Urinary bladder (tissue), 4 donors: ENCODE results near the gene FKBP15. TPM values are rescaled to one million over a fixed set of nuclear protein-coding genes. Genes with fewer than 3 reads are reported as not detected.
"Not testable (repeated sequence)": the region's sequence is repeated elsewhere in the genome, so short reads cannot be mapped to it uniquely, and the experiment has no call there.

Experiments used
- DNase-seq: peaks from one replicate; pipeline ENCODE4 v3.0.0-alpha.2; 2015; ENCODE audit errors: extremely low spot score
- H3K27ac ChIP-seq: one replicate; pipeline ENCODE4 v1.5.1; 2013; ENCODE audit warnings: low read depth, mild to moderate bottlenecking, moderate library complexity
- H3K36me3 ChIP-seq: one replicate; pipeline ENCODE4 v1.6.1; 2013; ENCODE audit warnings: mild to moderate bottlenecking, moderate library complexity; ENCODE audit not compliant: insufficient read depth
- H3K4me1 ChIP-seq: one replicate; pipeline ENCODE4 v1.6.1; 2013; ENCODE audit warnings: mild to moderate bottlenecking, moderate library complexity; ENCODE audit not compliant: insufficient read depth
- H3K4me3 ChIP-seq: one replicate; pipeline ENCODE4 v1.5.1; 2013; ENCODE audit warnings: low read depth, low read length
- WGBS: extraction: QIAGEN DNeasy Blood & Tissue Kit; methylation state at CpG from one replicate; pipeline ENCODE4 v1.1.7; 2013; 5-methylcytosine and 5-hydroxymethylcytosine counted together
- polyA plus RNA-seq: library from polyadenylated mRNA; stranded (reverse); fragments of 200-250 nt; gene quantifications from one replicate; pipeline ENCODE4 v1.2.3, GENCODE V29; 2013
- total RNA-seq: library from RNA; depleted of rRNA; stranded (reverse); fragments of >200 nt; gene quantifications from one replicate; pipeline ENCODE4 v1.2.3, GENCODE V29; 2014
- donor health status: healthy with polysubstance abuse.
- donor health status: healthy.

FKBP15 gene
- total and polyA plus RNA-seq, 2 donors = 18.2 to 33.6 TPM

DNA sequence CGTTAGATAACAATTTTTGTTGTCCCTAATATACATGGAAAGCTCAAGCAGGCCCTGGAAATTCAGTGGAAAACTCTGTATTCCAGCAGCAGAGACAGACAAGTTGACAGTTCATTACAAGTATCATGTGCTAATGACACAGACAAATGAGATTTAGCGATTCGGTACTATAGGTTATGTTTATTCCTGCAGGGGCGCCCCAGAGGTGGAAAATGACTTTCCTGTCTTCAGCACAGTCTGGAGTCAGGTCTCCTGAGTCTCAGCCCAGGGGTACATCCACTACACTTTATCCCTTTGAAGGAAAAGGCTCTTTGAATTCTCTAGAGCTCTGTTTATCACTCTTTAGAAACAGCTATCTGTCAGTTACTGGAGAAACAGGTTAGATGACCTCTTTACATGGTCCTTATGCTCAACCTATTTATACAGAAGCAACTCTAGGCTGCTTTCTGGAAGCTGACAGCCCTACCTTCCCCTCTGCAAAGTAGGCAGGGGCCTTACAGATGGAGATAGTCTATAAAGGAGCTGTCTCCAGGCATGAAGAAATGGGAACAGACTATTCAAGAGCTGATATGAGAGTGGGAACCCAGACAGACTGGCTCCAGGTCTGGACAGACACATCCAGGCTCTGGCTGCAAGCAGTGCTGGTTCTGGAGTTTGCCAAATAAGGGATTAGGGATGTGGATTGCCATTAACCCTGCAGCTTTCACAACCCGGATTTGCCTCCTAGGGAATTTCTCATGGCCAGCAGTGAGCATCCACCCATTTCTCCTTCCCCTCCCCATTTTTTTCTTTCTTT lies 77.4 kb downstream of the FKBP15 start:
- 70% methylated on average over 5 of the region's 5 CpGs for WGBS
- DNase-seq = no peak
- no peaks in the 10 kb centered on the region for H3K36me3 ChIP-seq
- no peaks in the 10 kb centered on the region for H3K4me1 ChIP-seq
- H3K27ac ChIP-seq = no peak overlapping the region
- no peak overlapping the region for H3K4me3 ChIP-seq

DNA sequence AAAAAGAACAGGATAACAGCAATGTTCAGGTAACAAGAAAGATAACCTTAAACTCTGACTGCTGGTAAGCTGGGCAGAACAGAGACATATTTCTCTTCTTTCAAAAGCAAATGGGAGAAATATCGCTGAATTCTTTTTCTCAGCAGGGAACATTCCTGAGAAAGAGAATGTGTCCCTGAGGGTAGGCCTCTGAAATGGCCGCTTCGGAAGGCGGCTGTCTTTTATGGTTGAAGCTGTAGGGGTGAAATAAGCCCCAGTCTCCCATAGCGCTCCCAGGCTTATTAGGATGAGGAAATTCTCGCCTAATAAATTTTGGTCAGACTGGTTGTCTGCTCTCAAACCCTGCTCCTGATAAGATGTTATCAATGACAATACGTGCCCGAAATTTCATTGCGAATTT lies 80.2 kb downstream of the FKBP15 start:
- H3K4me1 ChIP-seq = not testable (repeated sequence)
- WGBS = 93% methylated on average over 9 of the region's 9 CpGs

DNA sequence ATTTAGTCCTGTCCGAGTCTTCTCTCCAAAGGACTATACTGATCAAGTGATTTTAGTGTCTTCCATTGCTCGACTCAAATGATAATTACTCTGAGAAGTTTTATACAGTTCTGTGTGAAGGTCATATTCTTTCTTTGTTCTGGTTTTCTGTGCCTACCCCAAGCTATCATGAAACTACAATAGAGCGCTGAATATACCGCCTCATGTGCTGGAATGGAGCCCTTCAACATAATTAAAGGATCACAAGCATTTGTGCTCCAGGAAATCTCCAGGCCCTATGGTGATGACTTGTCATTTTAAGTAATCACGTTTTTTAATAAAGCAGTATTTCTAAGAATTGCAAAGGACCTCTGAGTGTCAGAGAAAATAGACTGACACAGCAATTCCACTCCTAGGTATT lies 81.1 kb downstream of the FKBP15 start:
- no peak overlapping the region for H3K4me3 ChIP-seq
- H3K4me1 ChIP-seq = no peaks in the 10 kb centered on the region
- no peak for DNase-seq
- WGBS = 70% methylated on average over 5 of the region's 5 CpGs
- H3K27ac ChIP-seq = no peak overlapping the region
- H3K36me3 ChIP-seq = no peaks in the 10 kb centered on the region

More for the DNA sequence above, 80.2 kb downstream of the FKBP15 start:
- not testable (repeated sequence) for H3K4me3 ChIP-seq, H3K27ac ChIP-seq, H3K36me3 ChIP-seq, DNase-seq

DNA sequence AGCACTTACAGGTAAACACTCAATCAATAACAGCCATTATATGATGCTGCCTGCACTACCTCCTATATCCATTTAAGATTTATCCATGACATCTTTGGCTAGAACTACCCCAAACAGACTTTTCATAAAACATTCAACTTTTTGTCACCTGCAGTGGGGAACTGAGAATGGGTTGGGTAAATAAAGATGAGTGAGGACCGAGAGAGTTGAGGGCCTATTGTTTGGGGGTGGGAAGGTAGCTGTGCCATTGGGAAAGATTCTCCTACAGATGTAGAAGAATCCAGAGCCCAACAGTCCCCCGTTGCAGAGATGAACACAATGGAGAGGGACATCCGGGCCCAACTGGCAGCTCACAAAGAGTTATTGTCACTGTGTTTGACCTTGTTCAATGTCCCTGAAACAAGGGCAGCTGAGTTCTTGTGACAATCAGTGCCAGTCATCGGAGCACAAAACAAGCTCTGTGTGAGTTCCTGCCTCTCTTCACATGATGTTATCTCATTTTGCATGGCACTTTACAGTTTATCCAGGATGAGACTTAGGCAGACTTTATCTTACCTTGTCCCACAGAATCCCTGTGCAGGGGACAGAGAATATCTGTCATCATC lies 81.8 kb downstream of the FKBP15 start:
- no peaks in the 10 kb centered on the region for H3K4me1 ChIP-seq
- 72% methylated on average over 4 of the region's 4 CpGs for WGBS
- no peak for DNase-seq
- H3K27ac ChIP-seq = no peak overlapping the region
- no peaks in the 10 kb centered on the region for H3K36me3 ChIP-seq
- H3K4me3 ChIP-seq = no peak overlapping the region

DNA sequence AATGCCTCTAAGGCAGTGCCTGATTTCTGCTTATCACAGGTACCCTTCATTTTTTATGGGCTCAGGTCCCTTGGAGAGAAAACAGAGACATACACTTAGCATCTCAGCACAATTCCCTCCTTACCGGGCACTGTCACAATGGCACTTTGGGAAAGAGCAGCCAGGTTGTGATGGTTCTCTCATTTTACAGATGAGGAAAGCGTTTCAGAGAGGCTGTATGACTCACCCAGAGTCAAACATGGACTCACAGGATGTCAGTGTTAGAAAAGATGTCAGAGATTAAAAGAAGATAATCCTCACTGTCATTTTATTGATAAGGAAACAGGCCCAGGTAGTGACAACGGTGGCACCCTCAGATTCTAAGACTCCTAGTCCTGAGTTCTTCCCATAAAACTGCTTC lies 82.3 kb downstream of the FKBP15 start:
- 51% methylated on average over 3 of the region's 3 CpGs for WGBS
- H3K36me3 ChIP-seq = no peaks in the 10 kb centered on the region
- no peak overlapping the region for H3K27ac ChIP-seq
- DNase-seq = no peak
- H3K4me1 ChIP-seq = no peaks in the 10 kb centered on the region
- H3K4me3 ChIP-seq = no peak overlapping the region

DNA sequence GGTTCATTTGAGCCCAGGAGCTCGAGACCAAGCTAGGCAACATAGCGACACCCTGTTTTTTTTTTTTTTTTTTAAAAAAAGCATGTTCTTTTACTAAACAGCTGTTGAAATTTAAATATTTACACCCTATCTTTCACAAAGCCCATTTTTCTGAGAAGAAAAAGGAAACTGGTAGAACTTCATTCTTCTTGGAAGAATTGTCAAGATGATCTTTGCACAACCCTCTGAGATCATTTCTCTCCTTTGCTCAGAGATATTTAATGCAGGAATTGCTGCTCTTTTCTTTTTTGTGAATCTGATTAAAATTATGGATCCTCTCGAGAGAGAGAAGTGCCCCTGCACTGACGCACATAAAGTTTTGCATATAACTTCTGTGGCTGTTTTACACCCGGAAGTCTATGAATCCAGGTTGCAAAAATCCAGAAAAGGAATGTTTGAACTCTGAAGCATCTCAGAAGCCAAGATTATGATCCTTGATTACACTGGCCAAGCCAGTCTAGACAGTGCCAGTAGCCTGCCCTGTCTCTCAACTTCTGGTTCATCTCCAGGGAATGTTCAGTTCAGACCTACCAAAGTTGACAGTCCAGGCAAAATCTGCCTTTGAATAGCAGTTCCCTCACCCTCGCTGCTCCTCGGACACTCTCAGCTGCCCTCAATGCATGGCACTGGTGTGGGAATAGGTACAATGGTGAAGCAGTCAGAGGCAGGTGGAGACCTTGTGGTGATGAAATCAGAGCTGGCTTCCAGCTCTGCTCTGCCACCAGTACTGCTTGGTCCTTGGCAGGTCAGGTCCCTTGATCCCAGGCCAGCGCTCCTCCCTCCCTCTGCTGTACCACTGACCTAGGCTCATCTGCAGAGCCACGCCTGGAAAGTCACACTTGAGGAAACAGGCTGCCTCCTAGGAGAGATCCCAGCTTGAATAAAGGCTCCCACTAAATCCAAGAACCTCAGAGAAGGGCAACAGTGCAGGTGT lies 83.6 kb downstream of the FKBP15 start:
- no peak for DNase-seq
- Histone ChIP-seq H3K4me3 (no peak overlapping the region), H3K4me1 (no peaks in the 10 kb centered on the region), H3K36me3 (no peaks in the 10 kb centered on the region), H3K27ac (no peak overlapping the region)
- WGBS = 62% methylated on average over 9 of the region's 9 CpGs

DNA sequence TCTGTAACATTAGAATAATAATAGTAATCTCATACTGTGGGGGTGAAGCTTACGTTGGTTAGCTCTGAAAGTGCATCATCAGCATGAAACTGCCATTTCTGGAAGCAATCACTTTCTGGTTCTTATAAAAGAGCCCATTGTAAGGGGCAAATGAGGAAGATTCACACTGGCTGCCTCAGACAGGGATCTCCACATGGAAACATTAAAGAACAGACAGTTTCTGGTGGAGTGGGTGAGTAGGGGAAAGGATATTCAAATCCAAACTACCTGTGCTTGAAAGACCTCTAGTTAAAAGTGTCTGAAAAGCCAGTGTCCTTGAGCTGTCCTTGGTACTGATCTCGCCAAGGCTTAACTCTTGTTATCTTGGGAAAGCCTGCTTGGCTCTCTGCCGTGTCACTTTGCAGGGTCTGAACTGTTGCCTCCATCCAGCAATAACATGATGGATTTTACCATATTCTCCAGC lies 89.4 kb downstream of the FKBP15 start:
- Histone ChIP-seq H3K36me3 (no peaks in the 10 kb centered on the region), H3K4me1 (no peaks in the 10 kb centered on the region), H3K4me3 (no peak overlapping the region), H3K27ac (no peak overlapping the region)
- WGBS = 13% methylated on average over 3 of the region's 3 CpGs
- DNase-seq = no peak

DNA sequence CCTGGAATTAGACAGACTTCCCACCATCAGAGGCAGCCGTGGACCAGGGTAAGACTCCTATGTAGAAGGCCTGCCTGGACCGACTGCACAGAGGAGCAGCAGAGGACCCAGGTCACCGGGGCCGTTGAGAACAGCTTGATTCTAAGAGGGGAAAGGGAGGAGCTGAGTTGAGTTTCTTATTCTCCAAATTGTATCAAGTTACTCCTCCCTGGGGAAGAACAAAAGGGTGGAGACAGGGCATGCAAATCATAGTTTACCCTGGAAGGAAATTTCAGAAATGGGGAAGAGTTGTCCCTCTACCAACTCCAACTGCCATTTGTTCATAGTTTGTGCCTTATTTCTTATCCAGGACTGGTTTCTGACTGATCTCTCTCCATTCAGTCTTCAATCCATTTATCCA lies 91.2 kb downstream of the FKBP15 start:
- H3K4me1 ChIP-seq = no peaks in the 10 kb centered on the region
- no peak for DNase-seq
- H3K27ac ChIP-seq = no peak overlapping the region
- 47% methylated on average over 4 of the region's 4 CpGs for WGBS
- no peaks in the 10 kb centered on the region for H3K36me3 ChIP-seq
- no peak overlapping the region for H3K4me3 ChIP-seq

DNA sequence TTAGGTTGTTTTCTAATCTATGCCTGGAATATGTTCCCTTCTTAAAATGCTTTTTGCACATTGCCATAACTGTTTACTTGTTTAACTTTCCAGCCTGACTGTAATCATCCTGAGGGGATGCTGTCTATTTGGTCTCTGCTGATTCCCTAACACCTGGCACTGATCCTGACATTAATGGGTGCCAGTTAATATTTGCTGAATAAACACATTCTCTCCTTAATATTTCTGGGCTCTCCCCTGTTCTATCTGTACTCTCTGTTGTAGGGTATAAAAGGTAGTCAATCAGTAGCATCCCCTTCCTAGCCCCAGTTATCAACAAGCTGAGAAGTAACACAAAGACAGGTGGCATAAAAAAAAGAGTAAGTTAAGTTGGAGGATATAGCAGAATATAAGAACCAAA lies 91.6 kb downstream of the FKBP15 start:
- no peak for DNase-seq
- Histone ChIP-seq H3K36me3 (no peaks in the 10 kb centered on the region), H3K4me3 (no peak overlapping the region), H3K27ac (no peak overlapping the region), H3K4me1 (no peaks in the 10 kb centered on the region)

DNA sequence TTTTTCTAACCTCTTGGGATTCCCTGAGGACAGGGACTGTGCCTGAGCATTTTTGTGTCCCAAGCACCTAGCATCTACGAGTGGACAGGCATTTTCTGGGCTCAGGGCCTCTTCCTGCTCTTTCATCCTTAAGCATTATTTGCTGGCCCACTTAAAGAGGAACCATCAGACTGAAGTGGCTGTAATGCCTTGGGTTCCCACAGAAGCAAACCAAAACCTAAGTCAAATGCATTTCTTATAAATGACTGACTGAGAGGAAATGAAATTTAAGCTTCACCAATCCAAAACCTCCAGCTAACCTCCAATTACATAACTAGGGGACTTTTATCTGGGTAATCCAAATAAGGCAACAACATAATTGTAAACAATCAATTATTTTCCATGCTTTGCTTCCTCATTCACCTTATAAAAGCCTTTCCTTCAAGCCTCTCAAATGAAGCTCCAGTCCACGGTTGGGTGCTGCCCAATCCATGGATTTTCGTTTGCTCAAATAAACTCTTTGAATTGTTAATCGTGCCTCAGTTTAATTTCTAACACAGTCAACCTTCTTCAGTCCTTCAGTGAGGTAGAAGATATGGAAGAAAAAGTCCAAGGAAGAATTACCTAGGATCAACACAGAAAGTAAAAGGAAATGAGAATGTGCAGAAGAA lies 95.6 kb downstream of the FKBP15 start:
- no peaks in the 10 kb centered on the region for H3K36me3 ChIP-seq
- no peak for DNase-seq
- H3K4me3 ChIP-seq = no peak overlapping the region
- 74% methylated on average over 4 of the region's 4 CpGs for WGBS
- no peaks in the 10 kb centered on the region for H3K4me1 ChIP-seq
- H3K27ac ChIP-seq = no peak overlapping the region

DNA sequence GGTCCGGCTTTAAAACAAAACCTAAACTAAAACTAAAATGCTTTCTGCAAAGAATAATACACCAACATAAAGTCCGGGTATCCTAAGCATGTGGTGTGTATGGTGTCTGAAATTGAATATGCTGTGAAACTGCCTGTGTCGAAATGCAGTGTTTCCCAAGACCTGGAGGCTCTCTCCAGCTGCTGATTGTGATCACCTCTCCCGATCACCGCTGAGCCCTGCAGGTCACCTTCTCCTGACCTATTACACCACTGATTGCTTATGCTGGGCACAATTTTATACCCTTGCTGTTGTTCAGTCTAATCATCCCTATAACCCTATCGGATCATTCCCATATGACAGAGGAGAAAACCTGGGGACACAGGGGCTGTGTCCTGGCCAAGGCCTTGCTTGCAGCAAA lies 102.2 kb downstream of the FKBP15 start:
- not testable (repeated sequence) for DNase-seq, H3K27ac ChIP-seq, H3K4me3 ChIP-seq, H3K36me3 ChIP-seq, H3K4me1 ChIP-seq
- WGBS = no CpG with 5 or more reads among the region's 6 CpGs
